Mesenchymal stem cell (in vitro differentiated cells and primary cell): ENCODE results near the gene PIK3R6.

Experiments used
- DNase-seq: peaks from one replicate; pipeline ENCODE4 v3.0.0-alpha.2; 2013
- H2AFZ ChIP-seq: one replicate; pipeline ENCODE4 v1.6.1; 2013; ENCODE audit warnings: low read depth, mild to moderate bottlenecking, control low read depth, inconsistent platforms, low read length, moderate library complexity
- H2AK5ac ChIP-seq: 2 replicates; pipeline ENCODE4 v1.6.1; 2013; ENCODE audit warnings: low read length, moderate library complexity, mild to moderate bottlenecking, inconsistent platforms; ENCODE audit not compliant: severe bottlenecking
- H2BK120ac ChIP-seq: one replicate; pipeline ENCODE4 v1.6.1; 2013; ENCODE audit warnings: low read depth, mild to moderate bottlenecking, inconsistent platforms, low read length, moderate library complexity
- H2BK12ac ChIP-seq, 2 experiments: one replicate each; pipeline ENCODE4 v1.6.1; 2013; ENCODE audit warnings: inconsistent platforms in 2 of 2, low read length in 2 of 2, mild to moderate bottlenecking in 2 of 2, moderate library complexity in 2 of 2, control low read depth in 1 of 2
- H2BK15ac ChIP-seq: one replicate; pipeline ENCODE4 v1.6.1; 2013; ENCODE audit warnings: mild to moderate bottlenecking, low read depth, inconsistent platforms; ENCODE audit not compliant: poor library complexity, severe bottlenecking
- H2BK5ac ChIP-seq: 2 replicates; pipeline ENCODE4 v1.6.1; 2013; ENCODE audit warnings: low read depth, mild to moderate bottlenecking, low read length, control low read depth, inconsistent platforms; ENCODE audit not compliant: poor library complexity, severe bottlenecking
- H3K14ac ChIP-seq, 2 experiments: one replicate each; pipeline ENCODE4 v1.6.1; 2013; ENCODE audit warnings: inconsistent platforms in 2 of 2, low read length in 2 of 2, control low read depth in 1 of 2, mild to moderate bottlenecking in 1 of 2, moderate library complexity in 1 of 2
- H3K18ac ChIP-seq, 2 experiments: one replicate each; pipeline ENCODE4 v1.6.1; 2013; ENCODE audit warnings: inconsistent platforms in 2 of 2, low read length in 2 of 2, control low read depth in 1 of 2, low read depth in 1 of 2, mild to moderate bottlenecking in 1 of 2
- H3K23ac ChIP-seq, 2 experiments: one replicate each; pipeline ENCODE4 v1.6.1; 2013; ENCODE audit warnings: inconsistent platforms in 2 of 2, low read length in 2 of 2, mild to moderate bottlenecking in 2 of 2, moderate library complexity in 2 of 2, control low read depth in 1 of 2
- H3K27ac ChIP-seq: 2 replicates; pipeline ENCODE4 v1.5.1; 2013; ENCODE audit warnings: mild to moderate bottlenecking, moderate library complexity, low read length, control low read depth, inconsistent platforms; ENCODE audit not compliant: poor library complexity, severe bottlenecking
- H3K27me3 ChIP-seq, 2 experiments: 2 replicates each; pipeline versions ENCODE4 v1.6.1 to v1.7.0; 2013; ENCODE audit warnings: low read length in 2 of 2, mild to moderate bottlenecking in 2 of 2, moderate library complexity in 2 of 2, control low read depth in 1 of 2, inconsistent platforms in 1 of 2; ENCODE audit not compliant: control insufficient read depth in 1 of 2, insufficient read depth in 1 of 2
- H3K36me3 ChIP-seq, 2 experiments: 2 replicates each; pipeline versions ENCODE4 v1.6.1 to v1.7.0; 2013; ENCODE audit warnings: low read length in 2 of 2, control low read depth in 1 of 2, inconsistent platforms in 1 of 2, low read depth in 1 of 2, mild to moderate bottlenecking in 1 of 2; ENCODE audit not compliant: insufficient read depth in 2 of 2, control insufficient read depth in 1 of 2
- H3K4ac ChIP-seq, 2 experiments: one replicate each; pipeline ENCODE4 v1.6.1; 2013; ENCODE audit warnings: inconsistent platforms in 2 of 2, low read length in 2 of 2, mild to moderate bottlenecking in 2 of 2, moderate library complexity in 2 of 2, control low read depth in 1 of 2, low read depth in 1 of 2
- H3K4me1 ChIP-seq: 2 replicates; pipeline ENCODE4 v1.6.1; 2013; ENCODE audit warnings: low read depth, low read length, control low read depth; ENCODE audit not compliant: control insufficient read depth, insufficient read depth
- H3K4me2 ChIP-seq: 2 replicates; pipeline ENCODE4 v1.6.1; 2013; ENCODE audit warnings: low read length, mild to moderate bottlenecking, inconsistent platforms; ENCODE audit not compliant: poor library complexity, severe bottlenecking
- H3K4me3 ChIP-seq, 2 experiments: 2 replicates each; pipeline versions ENCODE4 v1.5.1 to v1.7.0; 2013; ENCODE audit warnings: low read length in 2 of 2, mild to moderate bottlenecking in 2 of 2, control low read depth in 1 of 2, low read depth in 1 of 2; ENCODE audit not compliant: insufficient read depth in 1 of 2
- H3K79me1 ChIP-seq: replicated peaks from 2 replicates; pipeline ENCODE4 v1.6.1; 2013; ENCODE audit warnings: mild to moderate bottlenecking, control low read depth, low read length, inconsistent platforms; ENCODE audit not compliant: poor library complexity, severe bottlenecking
- H3K9ac ChIP-seq: 2 replicates; pipeline ENCODE4 v1.7.0; 2013; ENCODE audit warnings: mild to moderate bottlenecking, low read length, moderate library complexity
- H3K9me3 ChIP-seq: 2 replicates; pipeline ENCODE4 v1.7.0; 2013; ENCODE audit warnings: mild to moderate bottlenecking, low read length; ENCODE audit not compliant: control insufficient read depth
- H4K8ac ChIP-seq: one replicate; pipeline ENCODE4 v1.6.1; 2013; ENCODE audit warnings: inconsistent platforms, mild to moderate bottlenecking, low read length, moderate library complexity
- H4K91ac ChIP-seq: one replicate; pipeline ENCODE4 v1.6.1; 2013; ENCODE audit warnings: mild to moderate bottlenecking, low read length, inconsistent platforms
- WGBS: methylation state at CpG from one replicate; pipeline ENCODE4 v1.1.7; 2013; ENCODE audit warnings: mixed read lengths; 5-methylcytosine and 5-hydroxymethylcytosine counted together

Gene PIK3R6

DNA sequence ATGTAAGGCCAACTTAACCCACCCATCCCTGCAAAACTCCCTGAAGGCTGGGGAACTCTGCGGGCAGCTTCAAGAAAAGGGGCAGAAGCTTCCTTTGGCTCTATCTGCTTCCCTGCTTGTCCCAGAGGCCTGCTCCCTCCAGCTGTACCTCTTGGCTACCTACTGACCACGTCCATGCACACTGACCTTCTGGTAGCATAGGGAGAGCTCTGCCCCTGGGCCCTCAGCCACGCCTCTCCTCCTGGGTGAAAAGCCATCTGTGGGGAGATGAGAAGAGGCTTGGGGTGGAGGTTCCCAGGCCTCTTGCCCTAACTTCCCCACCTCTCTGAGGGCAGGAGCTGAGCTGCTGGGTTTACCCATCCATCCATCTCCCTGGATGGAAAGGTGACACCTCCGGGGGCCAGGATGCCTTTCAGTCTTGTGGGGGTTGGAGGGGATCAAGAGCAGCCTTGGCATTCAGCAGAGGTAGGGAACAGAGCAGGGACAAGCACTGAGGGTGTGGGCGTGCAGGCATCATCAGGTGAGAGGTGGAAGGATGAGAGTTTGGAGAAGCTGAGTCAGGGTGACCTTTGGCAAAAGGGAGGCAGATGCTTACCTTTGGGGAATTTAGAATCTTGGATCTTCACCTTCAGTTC, 45.0 kb downstream of the PIK3R6 start:
- DNase-seq = no peak
- Histone ChIP-seq H2BK5ac (no peak overlapping the region), H3K4ac (no peak overlapping the region), H4K91ac (no peak overlapping the region), H3K14ac (no peak overlapping the region), H2BK12ac (no peak overlapping the region), H2BK120ac (no peak overlapping the region), H3K18ac (no peak overlapping the region), H3K79me1 (no peaks in the 10 kb centered on the region), H3K36me3 (no peaks in the 10 kb centered on the region), H3K9me3 (peaks cover 16% of the 10 kb centered on the region), H4K8ac (no peak overlapping the region), H2AFZ (no peak overlapping the region), H2AK5ac (no peak overlapping the region), H2BK15ac (no peak overlapping the region), H3K4me3 (no peak overlapping the region), H3K27me3 (peaks cover 0 to 16% of the 10 kb centered on the region in 2 experiments), H3K9ac (no peak overlapping the region), H3K4me1 (no peaks in the 10 kb centered on the region), H3K4me2 (no peak overlapping the region), H3K27ac (no peak overlapping the region), H3K23ac (no peak overlapping the region)
- 69% methylated on average over 5 of the region's 5 CpGs for WGBS

DNA sequence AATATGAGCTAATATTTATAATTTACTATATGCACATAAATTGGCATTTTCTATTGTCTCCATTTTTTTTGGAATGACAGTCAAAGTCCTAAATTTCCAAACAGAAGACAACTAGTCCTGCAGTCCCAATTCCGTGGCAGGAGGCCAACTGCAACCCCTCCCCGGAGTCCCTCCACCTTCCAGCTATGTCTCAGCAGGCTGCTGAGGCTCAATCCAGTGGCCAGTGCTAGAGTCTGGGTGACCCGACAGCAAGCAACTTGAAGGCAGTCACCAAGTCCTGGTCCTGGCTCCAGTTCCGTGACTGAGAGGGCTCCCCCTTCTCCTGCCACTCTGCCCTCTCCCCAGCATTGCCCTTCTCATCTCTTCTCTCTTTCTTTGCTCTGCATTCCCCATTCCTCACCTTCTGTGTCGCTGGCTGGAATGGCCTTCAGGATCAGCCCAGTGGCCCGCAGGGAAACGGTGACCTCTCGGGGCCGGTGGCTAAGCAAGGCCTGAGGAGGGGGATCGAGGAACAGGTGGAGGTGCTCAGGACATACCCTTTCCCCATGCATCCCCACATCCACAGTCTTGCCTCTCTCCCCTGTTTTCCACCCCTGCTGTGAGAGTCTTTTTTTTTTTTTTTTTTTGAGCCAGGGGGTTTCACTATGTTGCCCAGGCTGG, 45.9 kb downstream of the PIK3R6 start:
- H2BK12ac ChIP-seq = no peak overlapping the region
- H3K23ac ChIP-seq = peak overlapping the region in 1 of 2 experiments; percentile 48
- no peak overlapping the region for H3K27ac ChIP-seq
- no peaks in the 10 kb centered on the region for H3K79me1 ChIP-seq
- H3K9ac ChIP-seq = no peak overlapping the region
- H3K9me3 ChIP-seq = peaks cover 16% of the 10 kb centered on the region
- H4K91ac ChIP-seq = no peak overlapping the region
- H3K4me1 ChIP-seq = no peaks in the 10 kb centered on the region
- H3K27me3 ChIP-seq = peaks cover 0 to 13% of the 10 kb centered on the region in 2 experiments
- WGBS = 74% methylated on average over 9 of the region's 10 CpGs
- H2AK5ac ChIP-seq = no peak overlapping the region
- H2BK15ac ChIP-seq = no peak overlapping the region
- no peaks in the 10 kb centered on the region for H3K36me3 ChIP-seq
- no peak overlapping the region for H3K4ac ChIP-seq
- no peak overlapping the region for H3K18ac ChIP-seq
- H2BK120ac ChIP-seq = no peak overlapping the region
- no peak overlapping the region for H2AFZ ChIP-seq
- no peak for DNase-seq
- H3K4me3 ChIP-seq = no peak overlapping the region
- no peak overlapping the region for H3K4me2 ChIP-seq
- no peak overlapping the region for H4K8ac ChIP-seq
- H3K14ac ChIP-seq = no peak overlapping the region
- no peak overlapping the region for H2BK5ac ChIP-seq

DNA sequence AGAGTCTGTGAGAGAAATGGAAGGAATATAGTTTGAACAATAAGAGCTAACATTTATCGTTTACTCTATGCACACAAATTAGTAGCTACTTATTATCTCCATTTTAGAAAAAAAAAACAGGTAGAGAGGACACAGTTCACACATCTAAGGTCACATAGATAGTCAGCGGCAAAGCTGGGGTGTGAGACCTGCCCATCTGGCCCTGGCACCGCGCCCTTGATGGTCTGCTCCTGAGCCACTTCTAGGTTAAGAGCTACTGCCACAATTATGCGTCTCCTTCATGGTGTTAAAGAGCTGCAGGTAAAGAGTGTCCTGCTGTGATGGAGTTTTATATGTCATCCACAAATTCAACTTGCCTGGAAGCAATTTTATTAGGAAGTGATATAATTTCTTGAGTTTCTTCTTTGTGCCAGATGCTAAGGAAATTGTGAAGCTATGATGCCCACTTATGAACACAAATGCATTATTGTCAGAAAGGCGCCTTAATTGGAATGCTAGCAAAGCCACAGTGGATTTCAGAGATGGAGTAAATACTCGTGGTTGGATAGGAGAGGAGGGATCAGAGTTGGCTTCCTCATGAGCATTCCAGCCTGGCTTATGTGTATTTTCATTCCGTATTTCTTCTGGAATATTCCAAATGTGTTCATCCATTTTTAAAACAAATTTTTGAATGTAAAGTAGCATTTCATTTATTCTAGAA, 47.0 kb downstream of the PIK3R6 start:
- Histone ChIP-seq H2BK5ac (no peak overlapping the region), H2AK5ac (no peak overlapping the region), H2AFZ (no peak overlapping the region), H3K27ac (no peak overlapping the region), H2BK120ac (no peak overlapping the region), H3K23ac (no peak overlapping the region), H3K4me3 (no peak overlapping the region), H4K91ac (no peak overlapping the region), H3K4ac (no peak overlapping the region), H3K4me2 (no peak overlapping the region), H3K14ac (no peak overlapping the region), H3K79me1 (no peaks in the 10 kb centered on the region), H3K4me1 (no peaks in the 10 kb centered on the region), H3K9me3 (peaks cover 14% of the 10 kb centered on the region), H3K36me3 (no peaks in the 10 kb centered on the region), H2BK15ac (no peak overlapping the region), H2BK12ac (no peak overlapping the region), H3K27me3 (peaks cover 0 to 21% of the 10 kb centered on the region in 2 experiments), H3K9ac (no peak overlapping the region), H4K8ac (no peak overlapping the region), H3K18ac (no peak overlapping the region)
- DNase-seq = no peak
- WGBS = 85% methylated on average over 7 of the region's 8 CpGs

DNA sequence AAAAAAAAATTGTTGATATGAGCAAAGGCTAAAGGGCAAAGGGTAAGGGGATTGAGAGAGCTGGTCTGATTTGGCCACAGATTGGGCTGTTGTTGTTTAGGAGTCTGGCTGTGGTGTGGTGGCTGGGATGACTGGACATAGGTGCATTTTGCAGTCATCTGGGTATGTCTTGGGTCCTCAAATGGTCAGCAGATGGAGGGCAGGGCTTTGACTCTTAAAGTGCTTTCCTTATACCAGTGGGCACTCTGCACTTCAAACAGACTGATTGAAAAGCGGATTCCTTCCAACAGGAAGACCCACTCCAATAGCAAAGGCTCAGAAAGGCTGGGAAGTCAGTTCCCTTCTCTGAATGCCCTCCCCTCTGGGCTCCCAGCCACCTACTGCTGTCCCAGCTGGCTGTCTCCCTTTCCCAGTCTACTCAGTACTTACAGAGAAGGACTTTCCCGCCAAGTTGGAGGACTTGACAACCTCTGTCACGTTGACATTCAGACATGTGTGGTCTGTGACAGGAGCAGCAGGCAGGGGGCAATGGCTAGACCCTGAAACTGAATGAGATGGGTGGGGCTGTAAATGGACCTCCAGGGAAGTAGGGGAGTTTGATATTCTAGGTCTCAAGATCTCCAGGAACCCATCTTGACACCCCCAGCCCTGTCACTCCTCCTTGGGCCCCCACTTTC, 48.7 kb downstream of the PIK3R6 start:
- WGBS = 38% methylated on average over 2 of the region's 3 CpGs
- no peak overlapping the region for H2BK12ac ChIP-seq

More for the DNA sequence above, 48.7 kb downstream of the PIK3R6 start:
- Histone ChIP-seq H3K4ac (no peak overlapping the region), H3K9me3 (peaks cover 1% of the 10 kb centered on the region), H3K23ac (no peak overlapping the region), H2AK5ac (no peak overlapping the region), H2AFZ (no peak overlapping the region), H3K27ac (no peak overlapping the region), H3K79me1 (no peaks in the 10 kb centered on the region), H3K36me3 (no peaks in the 10 kb centered on the region), H2BK120ac (no peak overlapping the region), H3K14ac (no peak overlapping the region), H3K4me1 (no peaks in the 10 kb centered on the region), H3K9ac (no peak overlapping the region), H3K27me3 (peaks cover 0 to 21% of the 10 kb centered on the region in 2 experiments), H4K91ac (no peak overlapping the region), H2BK5ac (no peak overlapping the region), H2BK15ac (no peak overlapping the region), H3K18ac (no peak overlapping the region), H3K4me2 (no peak overlapping the region), H3K4me3 (no peak overlapping the region), H4K8ac (no peak overlapping the region)
- no peak for DNase-seq
